COR-L47 (cell line): Measurements from ENCODE around the gene ZNF469.
A peak's percentile ranks its signal among the peaks of the same experiment; 100 is the strongest.
"Not testable (repeated sequence)": the region's sequence is repeated elsewhere in the genome, so short reads cannot be mapped to it uniquely, and the experiment has no call there.

Experiments used
- DNase-seq: peaks from one replicate; lab custom pipeline; 2025; lab: John Stamatoyannopoulos, UW

The ZNF469 gene

GRCh38 chr16:88409296-88410065 lies 26.7 kb downstream of the ZNF469 start:
- DNase-seq = no peak

GRCh38 chr16:88410297-88410968 lies 27.7 kb downstream of the ZNF469 start:
- not testable (repeated sequence) for DNase-seq

- no peak for DNase-seq
These were observed 29.3 kb downstream of the ZNF469 start for GRCh38 chr16:88411951-88412576.

GRCh38 chr16:88412766-88413165 lies 30.0 kb downstream of the ZNF469 start:
- no peak for DNase-seq

GRCh38 chr16:88413231-88413630 lies 30.5 kb downstream of the ZNF469 start:
- no peak for DNase-seq

- no peak for DNase-seq
These were observed 30.9 kb downstream of the ZNF469 start for GRCh38 chr16:88413631-88414030.

- no peak for DNase-seq
These were observed 32.0 kb downstream of the ZNF469 start for GRCh38 chr16:88414521-88415380.

GRCh38 chr16:88415381-88415705 lies 32.6 kb downstream of the ZNF469 start:
- DNase-seq = no peak

GRCh38 chr16:88415713-88416323 lies 33.1 kb downstream of the ZNF469 start:
- peak; percentile 71 for DNase-seq

GRCh38 chr16:88416686-88417085 lies 33.9 kb downstream of the ZNF469 start:
- no peak for DNase-seq

- DNase-seq = no peak
These were observed 35.1 kb downstream of the ZNF469 start for GRCh38 chr16:88417684-88418476.

GRCh38 chr16:88418869-88419268 lies 36.1 kb downstream of the ZNF469 start:
- no peak for DNase-seq

GRCh38 chr16:88419790-88420189 lies 37.0 kb downstream of the ZNF469 start:
- no peak for DNase-seq

GRCh38 chr16:88420496-88420895 lies 37.7 kb downstream of the ZNF469 start:
- DNase-seq = no peak

- DNase-seq = no peak
These were observed 38.5 kb downstream of the ZNF469 start for GRCh38 chr16:88421301-88421700.

GRCh38 chr16:88421871-88422433 lies 39.2 kb downstream of the ZNF469 start:
- DNase-seq = no peak

- DNase-seq = no peak
These were observed 40.1 kb downstream of the ZNF469 start for GRCh38 chr16:88422733-88423447.

- DNase-seq = no peak
These were observed 40.7 kb downstream of the ZNF469 start for GRCh38 chr16:88423448-88423850.

- DNase-seq = no peak
These were observed 42.0 kb downstream of the ZNF469 start for GRCh38 chr16:88424587-88425235.
